Activated naive CD8-positive, alpha-beta T cell treated with anti-CD3 and anti-CD28 coated beads, Interleukin-2, amount 10 ng/mL, durations not matched to agents 7 days and 5 days (primary cell): ENCODE results near the gene ZNF23. TPM values are rescaled to one million over a fixed set of nuclear protein-coding genes. Genes with fewer than 3 reads are reported as not detected.

ENCODE experiments used
- ATAC-seq: fragments of 150-1000 bp; cut with Tn5 transposase; one replicate; pipeline ENCODE4 v1.10.0; 2021; ENCODE audit warnings: low read depth, moderate library complexity
- POLR2A ChIA-PET: fragments of 350-600 bp; sonication (Branson Sonifier 250); formaldehyde crosslinking; loops from one replicate; lab custom pipeline; 2021; ENCODE audit warnings: antibody characterized with exemption; lab: Charles Lee
- DNase-seq: peaks from one replicate; pipeline ENCODE4 v3.0.0; 2021
- H3K27ac Mint-ChIP-seq: one replicate; pipeline ENCODE4 v1.8.0; 2022; ENCODE audit warnings: mild to moderate bottlenecking, mixed read lengths
- H3K27me3 Mint-ChIP-seq: one replicate; pipeline ENCODE4 v1.8.0; 2022; ENCODE audit warnings: mild to moderate bottlenecking, moderate library complexity, mixed read lengths
- H3K36me3 Mint-ChIP-seq: one replicate; pipeline ENCODE4 v1.8.0; 2021; ENCODE audit warnings: mild to moderate bottlenecking, mixed read lengths
- H3K4me1 Mint-ChIP-seq: one replicate; pipeline ENCODE4 v1.8.0; 2021; ENCODE audit warnings: mixed read lengths
- H3K4me3 Mint-ChIP-seq: one replicate; pipeline ENCODE4 v1.8.0; 2022; ENCODE audit warnings: mild to moderate bottlenecking, moderate library complexity, mixed read lengths
- H3K9me3 Mint-ChIP-seq: one replicate; pipeline ENCODE4 v1.8.0; 2021; ENCODE audit warnings: mixed read lengths
- total RNA-seq, 2 experiments: library from RNA; stranded (reverse); gene quantifications; one replicate each; pipeline ENCODE4 v1.2.3, GENCODE V29; 2021

ZNF23 gene
- total RNA-seq, 2 experiments from 2014 or later: 9.6 to 10.5 TPM

DNA sequence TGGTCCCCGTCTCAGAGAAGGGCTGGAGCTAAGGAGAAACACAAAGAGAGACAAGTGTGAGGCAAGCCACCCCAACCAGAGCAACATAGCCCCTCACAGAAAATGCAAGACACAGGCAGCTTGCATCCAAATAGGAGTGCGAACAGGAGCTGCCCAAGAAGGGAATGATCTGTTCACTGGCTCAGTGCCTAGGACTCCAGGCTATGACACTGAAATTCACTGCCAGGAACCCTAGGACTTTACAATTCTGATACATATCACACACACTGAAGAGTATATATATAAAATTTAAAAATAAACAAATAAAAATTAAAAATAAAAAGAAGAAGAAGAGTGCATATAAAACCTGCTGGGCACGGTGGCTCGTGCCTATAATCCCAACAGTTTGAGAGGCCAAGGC lies 5.2 kb downstream of the ZNF23 start:
- H3K9me3 Mint-ChIP-seq: peaks cover 7% of the 10 kb centered on the region
- DNase-seq (no peak), ATAC-seq (no peak)
- no peaks in the 10 kb centered on the region for H3K27me3 Mint-ChIP-seq
- H3K4me1 Mint-ChIP-seq: peaks cover 10% of the 10 kb centered on the region
- H3K36me3 Mint-ChIP-seq: peaks cover 37% of the 10 kb centered on the region
- POLR2A ChIA-PET: no interaction called here
- no peak overlapping the region for H3K27ac Mint-ChIP-seq
- no peak overlapping the region for H3K4me3 Mint-ChIP-seq

DNA sequence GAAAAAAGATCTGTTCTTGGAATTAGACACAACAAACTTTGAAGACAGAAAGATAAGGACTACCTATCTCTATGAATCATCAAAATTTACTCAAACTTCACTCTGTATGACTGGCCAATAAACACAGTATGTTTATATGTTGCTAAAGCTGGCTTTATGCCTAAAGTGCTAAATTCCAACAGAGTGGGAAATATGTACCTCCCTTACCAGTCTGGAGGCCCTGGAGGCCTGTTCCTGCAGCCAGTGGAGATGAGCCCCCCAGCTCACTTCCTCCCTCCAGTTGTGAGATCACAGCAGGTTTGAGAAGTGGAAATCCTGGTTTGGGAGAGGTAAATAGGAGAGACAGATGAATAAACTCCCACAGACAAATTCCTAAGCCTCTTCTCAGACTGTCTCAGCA lies 9.0 kb downstream of the ZNF23 start:
- POLR2A ChIA-PET: no interaction called here
- Mint-ChIP-seq H3K36me3 (peaks cover 75% of the 10 kb centered on the region), H3K4me1 (no peaks in the 10 kb centered on the region), H3K27me3 (no peaks in the 10 kb centered on the region), H3K27ac (no peak overlapping the region), H3K4me3 (no peak overlapping the region), H3K9me3 (peaks cover 25% of the 10 kb centered on the region)
- DNase-seq: no peak
- no peak for ATAC-seq

DNA sequence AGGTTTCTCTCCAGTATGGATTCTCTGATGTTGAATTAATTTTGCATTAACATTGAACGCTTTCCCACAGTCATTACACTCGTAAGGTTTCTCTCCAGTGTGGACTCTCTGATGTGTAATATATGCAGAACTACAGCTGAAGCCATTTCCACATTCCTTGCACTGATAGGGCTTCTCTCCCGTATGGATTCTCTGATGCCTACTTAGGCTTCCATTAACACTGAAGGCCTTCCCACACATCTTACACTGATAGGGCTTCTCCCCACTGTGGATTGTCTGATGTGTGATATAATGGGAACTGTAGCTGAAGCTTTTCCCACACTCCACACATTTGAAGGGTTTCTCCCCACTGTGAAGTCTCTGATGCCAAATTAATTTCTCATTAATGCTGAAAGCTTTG lies 13.0 kb downstream of the ZNF23 start:
- POLR2A ChIA-PET: no interaction called here
- Mint-ChIP-seq H3K27ac (no peak overlapping the region), H3K9me3 (peaks cover 40% of the 10 kb centered on the region)

DNA sequence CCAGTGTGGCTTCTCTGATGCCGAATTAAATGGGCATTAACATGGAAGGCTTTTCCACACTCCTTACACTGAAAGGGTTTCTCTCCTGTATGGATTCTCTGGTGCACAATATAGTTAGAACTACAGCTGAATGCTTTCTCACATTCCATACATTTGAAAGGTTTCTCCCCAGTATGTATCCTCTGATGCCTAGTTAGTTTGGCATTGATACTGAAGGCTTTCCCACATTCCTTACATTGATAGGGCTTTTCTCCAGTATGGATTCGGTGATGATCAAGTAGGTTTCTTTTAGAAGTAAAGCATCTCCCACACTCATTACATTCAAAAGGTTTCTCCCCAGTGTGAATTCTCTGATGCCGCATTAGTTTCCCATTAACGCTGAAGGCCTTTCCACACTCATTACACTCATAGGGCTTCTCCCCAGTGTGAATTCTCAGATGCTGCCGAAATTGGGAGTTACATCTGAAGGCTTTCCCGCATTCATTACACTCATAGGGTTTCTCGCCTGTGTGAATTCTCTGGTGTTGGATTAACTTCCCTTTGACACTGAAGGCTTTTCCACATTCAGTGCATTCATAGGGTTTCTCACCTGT lies 13.7 kb downstream of the ZNF23 start:
- H3K27ac Mint-ChIP-seq: no peak overlapping the region
- DNase-seq (no peak), ATAC-seq (no peak)
- no peak overlapping the region for H3K4me3 Mint-ChIP-seq
- POLR2A ChIA-PET: no interaction called here
- H3K27me3 Mint-ChIP-seq: no peaks in the 10 kb centered on the region
- peaks cover 62% of the 10 kb centered on the region for H3K36me3 Mint-ChIP-seq
- peaks cover 41% of the 10 kb centered on the region for H3K9me3 Mint-ChIP-seq
- no peaks in the 10 kb centered on the region for H3K4me1 Mint-ChIP-seq

More for the DNA sequence above, 13.0 kb downstream of the ZNF23 start:
- no peaks in the 10 kb centered on the region for H3K27me3 Mint-ChIP-seq
- DNase-seq: no peak
- no peak overlapping the region for H3K4me3 Mint-ChIP-seq
- no peak for ATAC-seq
- H3K4me1 Mint-ChIP-seq: no peaks in the 10 kb centered on the region
- H3K36me3 Mint-ChIP-seq: peaks cover 63% of the 10 kb centered on the region

DNA sequence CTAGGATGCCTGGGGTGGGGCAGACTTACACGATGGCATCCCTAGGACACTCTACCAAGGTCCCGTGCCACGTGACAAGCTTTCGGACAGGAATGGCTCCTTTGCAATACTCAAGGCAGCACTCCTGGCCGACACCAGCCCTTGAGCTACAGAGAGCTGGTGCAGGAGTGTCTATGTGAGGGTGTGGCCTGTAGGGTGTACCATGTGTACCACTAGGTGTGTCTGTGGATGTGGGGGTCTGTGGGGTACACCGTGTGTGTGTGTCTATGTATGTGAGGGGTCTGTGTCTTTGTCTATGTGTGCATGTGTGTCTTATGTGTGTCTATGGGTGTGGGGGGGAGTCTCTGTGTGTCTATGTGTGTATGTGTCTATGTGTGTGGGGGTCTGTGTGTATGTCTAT lies 18.3 kb downstream of the ZNF23 start:
- H3K27me3 Mint-ChIP-seq: peaks cover 12% of the 10 kb centered on the region
- no peak overlapping the region for H3K4me3 Mint-ChIP-seq
- H3K27ac Mint-ChIP-seq: peak overlapping the region; percentile 5
- peaks cover 26% of the 10 kb centered on the region for H3K9me3 Mint-ChIP-seq
- DNase-seq: no peak
- POLR2A ChIA-PET: no interaction called here
- ATAC-seq: no peak
- peaks cover 15% of the 10 kb centered on the region for H3K36me3 Mint-ChIP-seq
- H3K4me1 Mint-ChIP-seq: peaks cover 1% of the 10 kb centered on the region

DNA sequence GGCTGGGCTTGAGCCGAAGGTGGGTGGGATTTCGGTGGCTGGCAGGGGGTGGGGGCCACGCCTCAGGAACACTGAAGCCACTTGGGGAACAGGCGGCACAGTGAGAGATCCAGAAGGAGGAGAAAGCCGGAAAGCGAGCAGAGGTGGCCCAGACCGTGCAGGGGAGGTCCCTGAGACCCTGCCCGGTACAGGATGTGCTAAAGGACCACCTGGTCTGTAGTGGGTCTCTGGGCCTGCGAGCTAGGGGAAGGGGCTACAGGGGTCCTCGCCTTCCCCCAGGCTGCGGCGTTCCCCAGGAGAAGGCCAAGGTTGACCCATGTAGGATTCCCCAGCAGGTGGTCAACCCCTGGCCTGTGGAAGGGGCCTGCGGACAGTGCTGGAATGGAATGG lies 20.0 kb downstream of the ZNF23 start, which contains the start of gene TLE7:
Gene TLE7 (minus strand): TSS at position 4 of the 390 bp plus-strand sequence. CDS start 8,730 bp downstream, outside the sequence.
- Mint-ChIP-seq H3K9me3 (peaks cover 15% of the 10 kb centered on the region), H3K4me3 (no peak within 1 kb of the TSS), H3K36me3 (peaks cover 4% of the 10 kb centered on the region), H3K27ac (no peak within 1 kb of the TSS), H3K27me3 (peaks cover 18% of the 10 kb centered on the region), H3K4me1 (peaks cover 3% of the 10 kb centered on the region)
- POLR2A ChIA-PET: no interaction called here
- no peak for DNase-seq
- ATAC-seq: no peak

DNA sequence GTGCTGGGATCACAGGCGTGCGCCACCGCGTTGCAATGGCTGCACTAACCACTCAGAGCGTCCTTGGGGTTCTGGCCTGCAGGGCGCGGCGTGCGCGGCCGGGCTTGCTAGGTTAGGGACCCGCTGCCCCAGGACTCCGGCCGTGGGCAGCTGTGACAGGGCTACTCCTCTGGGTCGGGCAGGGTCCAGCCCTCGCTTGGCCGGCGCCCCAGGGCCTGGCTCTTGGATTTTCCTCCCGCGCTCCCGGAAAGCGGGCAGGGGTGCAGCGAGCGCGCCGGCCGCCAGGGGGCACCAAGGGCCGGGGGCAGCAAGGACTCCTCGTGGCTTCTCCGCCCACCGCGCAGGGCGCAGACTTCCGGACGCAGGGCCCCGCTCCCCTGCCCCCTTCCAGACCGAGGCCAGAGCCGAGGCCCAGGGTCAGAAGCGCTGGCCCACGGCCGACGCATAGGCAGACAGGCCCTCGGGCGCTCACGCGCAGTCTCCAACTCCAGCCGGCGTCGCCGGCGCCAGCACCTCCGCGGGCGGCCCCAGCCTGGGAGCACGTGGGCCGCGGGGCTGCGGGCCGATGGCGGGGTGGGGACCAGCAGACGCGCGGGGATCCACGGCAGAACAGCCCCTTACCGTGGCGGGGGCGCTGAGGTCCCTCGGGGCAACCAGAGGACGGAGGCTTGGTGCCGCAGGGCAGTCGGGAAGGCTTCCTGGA lies 20.5 kb downstream of the ZNF23 start:
- peak; percentile 54 for DNase-seq

DNA sequence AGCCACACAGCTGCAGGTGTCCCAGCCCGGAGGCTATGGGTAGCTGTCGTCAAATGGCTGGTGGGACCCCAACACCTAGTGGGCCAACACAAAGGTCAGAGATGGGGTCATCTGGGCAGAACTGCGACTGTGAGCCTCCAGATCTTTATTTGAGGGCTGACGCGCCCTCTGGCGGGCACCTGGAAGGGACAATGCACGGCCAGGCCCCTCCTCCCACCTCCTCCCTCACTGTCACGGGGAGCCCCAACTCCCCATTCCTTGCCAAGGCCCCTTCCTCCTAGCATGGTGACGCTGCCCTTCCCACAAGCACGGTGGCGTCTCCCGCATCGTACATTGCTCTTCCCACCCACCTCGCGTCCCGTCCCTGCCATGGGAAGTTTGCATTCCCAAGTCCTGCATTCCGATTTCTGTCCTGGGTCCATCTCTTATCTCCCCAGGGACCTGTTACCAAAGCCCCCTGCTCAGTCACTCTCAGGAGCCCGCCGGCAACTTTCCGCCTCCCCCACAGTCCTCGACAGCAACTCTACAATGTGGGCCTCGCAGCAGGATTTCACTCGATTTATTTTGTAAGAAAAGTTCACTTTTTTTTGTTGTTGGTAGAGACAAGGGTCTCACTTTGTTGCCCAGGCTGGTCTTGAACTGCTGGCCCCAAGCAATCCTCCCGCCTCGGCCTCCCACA lies 21.2 kb downstream of the ZNF23 start:
- Mint-ChIP-seq H3K4me1 (peaks cover 3% of the 10 kb centered on the region), H3K9me3 (peaks cover 13% of the 10 kb centered on the region), H3K36me3 (peaks cover 4% of the 10 kb centered on the region), H3K27ac (no peak overlapping the region), H3K4me3 (no peak overlapping the region), H3K27me3 (peaks cover 18% of the 10 kb centered on the region)
- ATAC-seq: no peak
- DNase-seq: no peak
- POLR2A ChIA-PET: no interaction called here

More for the DNA sequence above, 20.5 kb downstream of the ZNF23 start:
- Mint-ChIP-seq H3K27ac (no peak overlapping the region), H3K4me3 (no peak overlapping the region), H3K27me3 (peaks cover 18% of the 10 kb centered on the region), H3K36me3 (peaks cover 4% of the 10 kb centered on the region), H3K4me1 (peaks cover 3% of the 10 kb centered on the region), H3K9me3 (peaks cover 15% of the 10 kb centered on the region)
- ATAC-seq: no peak
- POLR2A ChIA-PET: no interaction called here

DNA sequence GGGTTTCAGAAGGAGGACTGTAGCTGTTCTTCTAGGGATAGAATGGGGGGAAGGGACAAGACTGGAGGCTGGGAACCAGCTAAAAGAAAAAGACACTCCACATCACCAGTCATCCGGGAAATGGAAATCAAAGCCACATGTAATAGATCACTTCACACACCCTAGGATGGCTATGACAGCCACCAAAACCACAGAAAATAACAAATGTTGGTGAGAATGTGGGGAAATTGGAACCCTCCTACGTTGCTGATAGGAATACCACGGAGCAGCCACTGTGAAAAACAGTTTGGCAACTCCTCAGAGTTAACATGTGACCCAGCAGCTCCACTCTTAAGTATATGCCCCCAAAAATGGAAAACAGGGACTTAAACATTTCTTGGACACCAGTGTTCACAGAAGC lies 22.5 kb downstream of the ZNF23 start:
- ATAC-seq (no peak), DNase-seq (no peak)
- Mint-ChIP-seq H3K9me3 (peaks cover 4% of the 10 kb centered on the region), H3K4me1 (peaks cover 3% of the 10 kb centered on the region), H3K4me3 (no peak overlapping the region), H3K27ac (no peak overlapping the region), H3K36me3 (peaks cover 4% of the 10 kb centered on the region), H3K27me3 (peaks cover 20% of the 10 kb centered on the region)
- POLR2A ChIA-PET: no interaction called here

DNA sequence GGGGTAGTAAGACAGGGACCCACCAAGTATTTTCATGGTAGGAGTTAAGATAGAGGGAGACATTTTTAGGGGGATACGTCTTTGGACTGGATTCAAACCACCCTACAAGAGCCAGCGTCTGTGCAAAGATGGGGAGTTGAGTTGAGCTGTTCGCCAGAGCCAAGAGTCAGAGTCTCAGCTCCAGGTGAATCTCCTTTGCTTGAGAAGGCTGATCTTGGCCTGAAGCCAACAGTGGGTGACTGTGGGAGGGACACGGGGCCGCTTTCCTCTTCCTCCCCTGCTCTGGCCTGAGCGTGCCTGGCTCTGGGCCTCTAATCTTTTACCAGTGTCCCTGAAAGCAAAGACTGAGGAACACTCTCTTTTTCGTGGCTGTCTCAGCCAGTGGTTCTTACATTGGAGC lies 25.6 kb downstream of the ZNF23 start:
- H3K27me3 Mint-ChIP-seq: peaks cover 20% of the 10 kb centered on the region
- no peaks in the 10 kb centered on the region for H3K9me3 Mint-ChIP-seq
- ATAC-seq: no peak
- DNase-seq: no peak
- POLR2A ChIA-PET: no interaction called here
- H3K36me3 Mint-ChIP-seq: no peaks in the 10 kb centered on the region
- H3K27ac Mint-ChIP-seq: no peak overlapping the region
- peaks cover 3% of the 10 kb centered on the region for H3K4me1 Mint-ChIP-seq
- H3K4me3 Mint-ChIP-seq: no peak overlapping the region

DNA sequence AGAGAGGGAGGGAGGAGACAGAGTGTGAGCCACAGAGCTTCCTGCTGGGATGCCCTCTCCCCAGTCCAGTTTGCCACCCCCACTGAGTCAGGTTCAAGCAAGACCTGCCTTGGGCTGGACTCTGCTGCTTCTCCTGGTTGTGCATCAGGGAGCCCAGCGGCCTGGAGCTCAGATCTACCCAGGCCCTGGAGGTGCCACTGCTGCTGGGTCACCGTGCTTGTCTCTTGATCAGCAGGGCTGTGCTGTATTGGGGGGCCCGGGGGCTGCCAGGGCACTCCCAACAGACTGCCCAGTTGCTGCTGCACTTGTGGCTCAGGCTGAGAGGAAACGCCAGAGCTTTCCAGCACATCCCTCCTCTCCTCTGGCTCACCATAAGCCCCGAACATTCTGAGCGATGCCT lies 29.1 kb downstream of the ZNF23 start:
- H3K9me3 Mint-ChIP-seq: no peaks in the 10 kb centered on the region
- H3K36me3 Mint-ChIP-seq: no peaks in the 10 kb centered on the region
- no peak overlapping the region for H3K27ac Mint-ChIP-seq
- H3K27me3 Mint-ChIP-seq: peaks cover 9% of the 10 kb centered on the region
- H3K4me1 Mint-ChIP-seq: peaks cover 2% of the 10 kb centered on the region
- POLR2A ChIA-PET: no interaction called here
- no peak for ATAC-seq
- H3K4me3 Mint-ChIP-seq: no peak overlapping the region
- DNase-seq: no peak

DNA sequence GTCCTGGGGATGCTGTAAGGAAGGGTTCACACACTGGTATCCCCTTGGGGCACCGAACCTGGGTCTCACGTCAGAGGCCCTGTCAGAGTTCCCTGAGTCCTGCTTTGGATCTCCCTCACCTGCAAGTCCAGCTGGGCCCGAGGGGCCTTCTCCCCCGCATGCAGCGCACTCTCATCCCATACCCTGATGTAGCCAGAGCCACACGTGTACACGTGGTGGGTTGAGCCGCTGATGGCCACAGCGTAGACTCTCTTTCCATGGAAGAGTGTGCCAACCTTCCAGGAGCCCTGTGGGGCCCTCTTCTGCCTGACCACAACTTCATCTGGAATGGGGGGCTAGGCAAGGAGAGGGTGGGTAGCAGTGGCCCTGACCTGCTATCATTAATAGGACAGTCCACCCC lies 30.1 kb downstream of the ZNF23 start:
- peaks cover 3% of the 10 kb centered on the region for H3K4me1 Mint-ChIP-seq
- H3K27ac Mint-ChIP-seq: no peak overlapping the region
- DNase-seq (no peak), ATAC-seq (no peak)
- H3K9me3 Mint-ChIP-seq: no peaks in the 10 kb centered on the region
- no peak overlapping the region for H3K4me3 Mint-ChIP-seq
- H3K27me3 Mint-ChIP-seq: peaks cover 12% of the 10 kb centered on the region
- no peaks in the 10 kb centered on the region for H3K36me3 Mint-ChIP-seq
- POLR2A ChIA-PET: no interaction called here

DNA sequence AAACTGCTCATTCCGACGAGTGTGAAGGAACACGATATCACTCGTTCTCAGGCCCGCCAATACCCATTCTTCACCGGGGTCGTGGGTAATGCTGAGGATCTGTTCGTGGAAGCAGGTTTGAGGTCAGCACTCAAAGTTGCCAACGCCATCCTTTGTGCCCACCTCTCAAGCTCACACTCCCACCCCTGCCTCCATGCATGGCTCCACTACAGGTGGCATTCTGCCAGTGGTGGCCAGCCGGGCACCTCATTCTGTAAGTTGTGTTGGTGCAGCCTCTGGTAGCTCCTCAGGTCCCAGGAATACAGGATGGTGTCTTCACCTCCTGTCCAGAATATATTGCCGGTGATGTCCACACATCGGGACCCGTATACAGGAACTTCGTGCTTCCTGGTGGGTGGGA lies 30.9 kb downstream of the ZNF23 start:
- Mint-ChIP-seq H3K27me3 (peaks cover 20% of the 10 kb centered on the region), H3K4me3 (no peak overlapping the region), H3K4me1 (peaks cover 8% of the 10 kb centered on the region), H3K27ac (no peak overlapping the region), H3K36me3 (no peaks in the 10 kb centered on the region), H3K9me3 (no peaks in the 10 kb centered on the region)
- DNase-seq: no peak
- no peak for ATAC-seq
- POLR2A ChIA-PET: no interaction called here

DNA sequence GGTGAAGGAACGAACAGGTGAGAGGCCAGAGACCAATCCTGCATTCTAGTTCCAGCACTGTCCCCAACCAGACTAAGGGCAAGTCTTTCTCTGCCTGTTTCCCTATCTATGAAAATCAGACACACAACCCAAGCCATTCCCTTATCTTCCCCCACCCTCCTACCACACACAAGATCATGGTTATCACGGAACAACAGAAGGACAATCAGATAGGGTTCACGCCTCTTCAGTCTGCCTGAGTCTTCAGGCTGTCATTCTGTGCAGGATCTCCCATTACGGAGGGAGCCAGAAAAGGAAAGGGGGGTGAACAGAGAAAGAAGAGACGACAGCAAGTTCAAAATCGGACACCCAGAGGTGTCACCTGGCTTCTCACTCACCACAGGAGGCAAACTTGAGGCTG lies 31.3 kb downstream of the ZNF23 start:
- POLR2A ChIA-PET: no interaction called here
- DNase-seq: no peak
- no peak overlapping the region for H3K4me3 Mint-ChIP-seq
- H3K27ac Mint-ChIP-seq: no peak overlapping the region
- H3K36me3 Mint-ChIP-seq: no peaks in the 10 kb centered on the region
- H3K4me1 Mint-ChIP-seq: peaks cover 9% of the 10 kb centered on the region
- H3K9me3 Mint-ChIP-seq: no peaks in the 10 kb centered on the region
- ATAC-seq: no peak
- peaks cover 24% of the 10 kb centered on the region for H3K27me3 Mint-ChIP-seq
